Mesenteric fat pad (tissue), 1 donor: ENCODE measurements around the gene NECAB2. TPM values are rescaled to one million over a fixed set of nuclear protein-coding genes. Genes with fewer than 3 reads are reported as not detected.

Experiments used
- DNase-seq: peaks from one replicate; pipeline ENCODE4 v3.0.0-alpha.2; 2020; ENCODE audit warnings: low spot score
- total RNA-seq: library from RNA; stranded (reverse); fragmentation: NEBNext Ultra II Directional; extraction: Animal tissue kit (Norgen Biotek cat#: 25700); gene quantifications from one replicate; pipeline ENCODE4 v1.2.1, GENCODE V29; 2021
- donor health status: DM: yes; HTN: yes; CAD: no.

NECAB2 gene
- total RNA-seq, 1 donor from 2014 or later: 1.5 TPM

DNA sequence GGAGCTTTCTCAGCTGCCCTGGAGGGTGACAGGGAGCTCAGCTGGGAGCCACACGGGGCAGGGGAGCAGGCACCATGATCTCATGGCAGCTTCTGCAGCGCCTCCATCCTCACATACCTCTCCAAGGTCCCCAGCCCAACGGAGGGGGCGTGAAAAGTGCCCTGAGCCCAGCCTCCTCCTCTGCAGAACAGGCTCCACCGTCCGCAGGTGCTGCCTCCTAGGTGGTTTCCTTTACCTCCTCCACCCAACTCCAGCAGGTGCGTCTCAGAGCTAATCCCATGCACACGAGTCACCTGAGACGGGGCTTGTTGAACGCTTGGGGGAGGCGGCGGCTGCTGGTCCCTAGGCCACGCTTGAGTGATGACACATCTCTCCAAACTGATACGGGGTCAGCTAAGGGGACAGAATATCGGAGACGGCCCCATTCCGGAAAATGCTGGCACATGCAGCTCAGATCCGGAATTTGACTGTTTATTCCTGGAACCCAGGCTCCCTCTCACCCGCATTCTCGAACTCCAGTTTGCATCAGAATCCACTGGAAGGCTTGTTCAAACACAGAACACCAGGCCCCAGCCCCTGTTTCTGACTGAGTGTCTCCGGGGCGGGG is 74.9 kb downstream of the NECAB2 start:
- no peak for DNase-seq

DNA sequence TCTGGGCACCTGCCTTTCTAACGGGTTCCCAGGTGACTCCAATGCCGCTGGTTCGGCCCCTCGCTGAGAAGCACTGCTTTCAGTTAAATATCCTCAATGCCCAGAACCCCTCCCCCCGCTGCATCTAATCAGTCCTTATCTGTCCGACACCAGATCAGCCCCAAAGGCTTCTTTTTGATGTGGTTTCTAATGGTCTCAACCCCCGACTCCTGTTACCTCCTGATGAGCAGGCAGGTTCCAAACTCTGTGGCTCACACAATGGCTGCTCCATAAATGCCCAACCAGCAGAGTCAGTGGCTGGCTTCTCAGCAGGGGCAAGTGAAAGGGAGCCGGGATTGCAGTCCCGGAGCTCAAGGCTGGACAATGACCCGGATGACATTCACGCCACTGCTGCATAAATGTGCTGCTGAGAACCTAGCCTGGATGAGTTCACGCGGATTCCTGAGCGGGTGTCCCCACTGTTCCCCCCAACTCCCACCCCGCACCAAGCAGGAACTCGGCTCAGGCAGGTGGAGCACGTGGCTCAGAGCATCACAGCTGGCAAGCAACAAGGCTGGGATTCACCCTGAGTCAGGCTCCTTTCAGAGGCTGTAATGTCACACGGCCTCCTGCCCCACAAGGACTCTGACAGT is 75.6 kb downstream of the NECAB2 start:
- no peak for DNase-seq

DNA sequence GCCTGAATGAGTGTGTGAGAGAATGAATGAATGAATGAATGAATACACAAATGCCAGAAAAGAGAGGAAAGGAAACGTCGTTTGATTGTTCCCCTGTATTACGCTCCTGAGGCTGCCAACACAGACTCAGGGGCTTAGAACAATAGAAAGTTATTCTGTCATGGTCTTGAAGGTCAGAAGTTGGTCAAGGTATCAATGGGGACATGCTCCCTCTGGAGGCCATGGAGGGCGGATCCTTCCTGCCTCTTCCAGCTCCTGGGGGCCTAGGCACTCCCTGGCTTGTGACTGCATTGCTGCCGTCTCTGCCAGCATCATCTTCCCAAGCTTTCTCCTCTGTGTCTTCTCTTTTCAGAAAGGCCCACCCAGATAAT is 76.1 kb downstream of the NECAB2 start:
- DNase-seq: no peak

DNA sequence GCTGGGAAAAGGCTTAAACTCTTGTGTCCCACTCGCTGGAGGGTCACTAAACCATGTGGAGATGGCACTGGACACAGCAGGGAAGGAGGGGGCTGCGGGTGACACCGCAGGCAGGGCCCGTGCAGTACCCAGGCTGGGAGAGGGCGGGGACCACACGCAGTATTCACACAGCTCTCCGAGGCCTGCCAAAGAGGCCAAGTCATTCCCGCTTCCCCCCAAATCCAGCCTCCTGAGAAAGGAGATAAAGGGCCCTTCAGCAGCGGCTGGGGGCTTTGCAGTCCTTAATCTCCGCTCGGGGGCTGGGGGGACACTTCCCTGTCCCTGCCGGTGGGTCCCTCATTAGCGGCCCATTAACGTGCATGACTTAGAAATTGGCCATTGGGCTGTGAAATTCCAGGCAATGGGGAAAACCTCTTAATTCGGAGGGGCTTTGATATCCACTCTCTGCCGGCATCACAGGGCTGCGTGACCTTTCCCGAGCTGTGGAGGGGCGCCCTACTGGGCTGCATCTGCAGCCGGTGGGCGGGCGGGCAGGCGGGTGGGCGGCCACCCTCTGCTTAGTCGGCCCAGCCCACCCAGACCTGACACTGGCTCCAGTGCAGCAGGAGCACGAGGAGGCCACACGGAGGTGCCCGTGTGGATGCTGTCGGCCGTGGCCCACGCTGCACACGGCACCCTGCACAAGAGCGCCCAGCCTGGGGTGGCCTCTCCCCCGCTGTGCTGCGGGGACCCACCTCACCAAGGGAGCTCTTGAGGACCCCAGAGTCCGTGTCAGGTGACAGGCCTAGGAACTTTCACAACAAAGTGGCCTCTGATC is 77.2 kb downstream of the NECAB2 start:
- no peak for DNase-seq

DNA sequence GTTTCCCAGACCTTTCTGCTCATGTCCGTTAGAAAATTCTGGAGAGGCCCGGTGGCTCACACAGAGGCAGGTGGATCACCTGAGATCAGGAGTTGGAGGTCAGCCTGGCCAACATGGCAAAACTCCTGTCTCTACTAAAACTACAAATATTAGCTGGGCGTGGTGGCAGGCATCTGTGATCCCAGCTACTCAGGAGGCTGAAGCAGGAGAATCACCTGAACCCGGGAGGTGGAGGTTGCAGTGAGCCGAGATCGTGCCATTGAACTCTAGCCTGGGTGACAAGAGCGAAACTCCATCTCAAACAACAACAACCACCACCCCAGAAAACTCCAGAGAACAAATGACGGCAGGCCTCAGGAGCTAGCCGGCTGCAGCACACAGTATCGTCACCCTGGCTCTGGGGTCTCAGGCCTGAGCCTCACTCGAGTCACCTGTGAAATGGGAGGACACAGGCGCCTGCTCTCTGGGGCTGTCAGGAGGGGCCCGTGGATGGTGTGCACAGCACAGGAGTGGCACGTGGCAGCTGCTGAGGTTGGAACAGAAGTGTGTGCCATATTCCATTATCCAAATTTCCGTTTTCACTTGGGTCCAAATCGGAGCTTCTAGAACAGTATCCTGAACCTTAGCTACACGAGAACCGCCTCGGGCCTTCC is 77.9 kb downstream of the NECAB2 start:
- DNase-seq: no peak

DNA sequence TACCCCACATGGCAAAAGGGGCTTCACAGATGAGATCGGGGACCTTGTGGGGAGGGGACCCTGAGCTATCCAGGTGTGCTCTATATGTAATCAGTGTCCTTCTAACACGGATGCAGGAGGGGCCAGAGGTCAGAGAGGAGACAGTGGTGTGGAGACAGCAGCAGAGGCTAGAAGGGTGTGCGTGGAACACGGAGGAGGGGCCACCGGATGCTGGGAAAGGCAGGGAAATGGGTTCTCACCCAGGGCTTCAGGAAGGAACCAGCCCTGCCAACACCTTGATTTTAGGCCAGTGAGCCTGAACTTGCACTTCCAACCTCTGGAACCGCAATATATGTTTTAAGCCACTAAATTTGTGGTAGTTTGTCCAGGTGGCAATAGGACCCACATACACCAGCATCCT is 79.2 kb downstream of the NECAB2 start:
- no peak for DNase-seq

DNA sequence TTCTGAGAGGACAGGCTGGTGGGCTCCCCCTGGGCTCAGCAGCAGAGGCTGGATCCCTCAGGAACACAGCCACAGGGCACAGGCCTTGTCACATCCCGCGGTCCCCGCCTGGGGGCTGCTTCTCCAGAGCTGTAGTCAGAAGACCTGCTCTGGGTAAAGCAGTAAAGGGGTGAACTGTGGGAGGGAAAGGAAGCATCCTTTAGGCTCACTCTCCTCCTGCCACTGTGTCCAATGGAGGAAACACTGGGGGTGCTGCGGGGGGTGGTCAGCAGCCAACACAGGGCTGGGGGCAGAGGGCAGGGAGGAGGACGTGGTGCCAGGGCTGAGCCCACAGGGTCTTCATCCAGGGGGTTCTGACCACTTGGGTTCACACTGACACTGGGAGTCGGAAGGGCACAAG is 79.6 kb downstream of the NECAB2 start:
- no peak for DNase-seq

DNA sequence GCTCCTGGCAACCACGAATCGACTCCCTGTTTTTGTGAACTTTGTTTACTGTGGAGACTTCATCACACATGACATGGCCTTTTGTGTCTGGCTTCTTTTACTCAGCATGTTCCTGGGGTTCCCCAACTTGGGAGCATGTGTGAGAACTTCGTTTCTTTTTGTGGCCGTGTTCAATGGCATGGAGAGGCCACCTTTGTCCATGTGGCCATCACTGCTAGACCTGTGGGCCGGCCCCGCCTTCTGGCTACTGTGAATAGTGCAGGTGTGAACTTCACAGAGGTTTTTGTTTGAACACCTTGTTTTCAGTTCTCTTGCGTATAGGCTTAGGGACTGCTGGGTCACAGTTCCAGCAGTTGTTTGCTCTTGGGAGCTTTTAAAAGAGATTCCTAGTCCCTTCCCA is 80.2 kb downstream of the NECAB2 start:
- DNase-seq: no peak

DNA sequence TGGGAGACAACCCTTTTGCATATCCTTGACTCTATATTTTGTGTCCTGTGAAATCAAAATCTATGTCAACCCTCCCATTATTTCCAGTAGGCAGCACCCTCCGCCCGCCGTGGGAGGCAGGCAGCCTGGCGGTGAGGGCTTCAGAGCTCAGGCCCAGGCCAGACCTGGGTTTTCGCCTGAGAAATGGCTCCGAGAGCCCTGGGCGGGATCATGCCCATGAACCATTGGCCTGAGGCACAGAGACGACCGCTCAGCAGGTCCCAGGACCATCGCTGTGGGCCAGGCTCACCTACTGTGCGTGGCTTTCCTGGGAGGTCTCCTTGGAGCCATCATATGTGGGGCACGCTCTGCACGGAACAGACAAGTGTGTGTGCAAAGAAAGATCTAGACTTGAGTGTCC is 80.8 kb downstream of the NECAB2 start:
- DNase-seq: no peak

DNA sequence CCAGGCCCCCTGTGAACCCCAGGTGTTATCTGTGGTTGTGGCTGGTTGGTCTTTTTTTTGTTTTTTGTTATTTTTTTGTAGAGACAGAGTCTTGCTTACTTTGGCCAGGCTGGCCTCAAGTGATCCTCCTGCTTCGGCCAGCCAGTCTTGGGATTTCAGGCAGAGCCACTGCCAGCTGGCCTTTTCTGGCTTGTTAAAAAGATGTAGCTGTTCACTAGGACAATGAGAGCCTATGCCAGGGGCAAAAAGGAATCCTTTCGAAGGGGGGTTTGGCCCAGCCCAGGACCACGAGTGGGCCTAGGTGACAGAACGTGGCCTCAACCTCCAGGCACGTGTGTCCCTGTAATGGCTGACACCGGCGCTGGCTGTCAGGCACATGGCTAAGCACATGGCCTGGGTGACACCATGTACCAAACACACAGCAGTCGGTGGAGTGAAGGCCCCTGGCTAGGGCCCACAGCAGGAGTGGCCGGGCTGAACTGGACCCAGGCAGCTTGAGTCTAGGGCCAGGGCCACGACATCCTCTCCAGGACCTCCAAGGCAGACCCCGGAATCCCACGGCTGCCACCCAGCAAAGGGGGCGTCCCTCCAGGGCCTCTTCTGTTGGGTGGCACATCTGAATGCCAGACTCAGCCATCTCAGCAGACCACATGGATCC is 81.5 kb downstream of the NECAB2 start:
- no peak for DNase-seq

DNA sequence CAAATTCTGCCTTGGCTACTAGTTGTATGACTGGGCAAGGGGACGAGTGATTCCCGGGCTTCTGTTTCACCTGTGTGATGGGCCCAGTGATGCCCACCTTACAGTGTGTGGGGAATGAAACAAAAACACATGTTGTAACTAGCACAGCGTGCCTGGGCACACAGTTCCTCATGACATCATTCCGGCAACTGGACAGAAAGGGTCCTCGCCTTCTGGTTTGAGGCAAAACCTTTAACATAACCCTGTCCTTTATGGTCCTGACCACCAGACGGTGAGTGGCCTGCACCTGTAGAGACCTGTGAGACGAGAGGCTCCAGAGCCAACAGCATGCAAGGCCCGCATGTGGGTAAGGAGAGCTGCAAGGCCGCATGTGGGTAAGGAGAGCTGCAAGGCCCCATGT is 82.3 kb downstream of the NECAB2 start:
- DNase-seq: no peak

DNA sequence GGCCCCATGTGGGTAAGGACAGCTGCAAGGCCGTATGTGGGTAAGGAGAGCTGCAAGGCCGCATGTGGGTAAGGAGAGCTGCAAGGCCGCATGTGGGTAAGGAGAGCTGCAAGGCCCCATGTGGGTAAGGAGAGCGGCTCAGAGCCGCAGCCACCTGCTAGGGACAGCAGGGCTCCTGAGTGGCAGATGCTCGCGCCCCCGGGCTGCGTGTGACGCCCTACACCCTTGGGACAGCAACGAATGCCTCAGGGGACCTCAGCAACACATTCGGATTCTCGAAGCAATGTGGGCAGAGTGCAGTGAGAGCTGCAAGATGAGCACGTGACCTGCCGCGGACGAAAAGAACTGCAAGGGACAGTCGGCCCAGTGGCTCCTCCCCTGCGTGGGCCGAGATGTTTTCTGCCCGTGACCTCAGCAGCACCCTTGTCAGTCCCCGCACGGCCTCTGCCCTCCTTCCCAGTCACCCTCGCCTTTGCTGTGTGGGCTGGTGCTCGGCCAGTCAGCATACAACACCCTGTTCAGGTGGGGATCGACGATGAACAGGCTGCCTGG is 84.1 kb downstream of the NECAB2 start:
- peak; percentile 76 for DNase-seq

Other genes starting within 250 kb of the NECAB2 start
- 89.4 TPM for gene HSBP1, start 160.3 kb upstream of the NECAB2 start, total RNA-seq
- gene MLYCD, start 69.1 kb upstream of the NECAB2 start, total RNA-seq: 10.4 TPM
- 30.9 TPM for gene OSGIN1, start 15.0 kb upstream of the NECAB2 start, total RNA-seq
- not detected for gene SLC38A8, start 74.6 kb downstream of the NECAB2 start, total RNA-seq
- gene MBTPS1, start 148.7 kb downstream of the NECAB2 start, total RNA-seq: 70.9 TPM
- 23.1 TPM for gene HSDL1, start 176.9 kb downstream of the NECAB2 start, total RNA-seq
- not detected for gene DNAAF1, start 177.1 kb downstream of the NECAB2 start, total RNA-seq
- gene TAF1C, start 218.8 kb downstream of the NECAB2 start, total RNA-seq: 44.5 TPM
- not detected for gene ADAD2, start 222.9 kb downstream of the NECAB2 start, total RNA-seq